IMR-90 (cell line): ENCODE results near the gene NOL4L. TPM values are rescaled to one million over a fixed set of nuclear protein-coding genes. Genes with fewer than 3 reads are reported as not detected.

ENCODE experiments used
- ATAC-seq: fragments of 200-7000 bp; cut with Tn5 transposase; 2 replicates; pipeline ENCODE4 v1.9.1; 2020; ENCODE audit warnings: low read depth, mild to moderate bottlenecking, moderate library complexity
- BruUV-seq: library from RNA; stranded (reverse); fragments of 400-500 nt; replicated peaks from 2 replicates; lab custom pipeline; 2021; lab: Mats Ljungman, UMichigan
- CTCF ChIA-PET: fragments of 300-600 bp; formaldehyde crosslinking; extraction: SDS; loops from one replicate; lab custom pipeline; 2021; ENCODE audit warnings: antibody characterized with exemption; lab: Yijun Ruan, JAX
- POLR2A ChIA-PET: fragments of 300-600 bp; sonication (Branson Sonifier 250); formaldehyde crosslinking; loops from one replicate; lab custom pipeline; 2022; ENCODE audit warnings: antibody characterized with exemption; ENCODE audit not compliant: unreplicated experiment; lab: Charles Lee
- DNase-seq: peaks from one replicate; pipeline ENCODE4 v3.0.0; 2013
- H2AFZ ChIP-seq: replicated peaks from 2 replicates; pipeline ENCODE3; 2013; ENCODE audit warnings: low read length, mild to moderate bottlenecking; ENCODE audit not compliant: poor library complexity
- H2AK5ac ChIP-seq: 2 replicates; pipeline ENCODE4 v1.6.1; 2013; ENCODE audit warnings: low read depth, low read length, inconsistent platforms
- H2AK9ac ChIP-seq: replicated peaks from 2 replicates; pipeline ENCODE3; 2013; ENCODE audit warnings: mild to moderate bottlenecking, low read depth, low read length, moderate library complexity; ENCODE audit not compliant: poor library complexity
- H2BK120ac ChIP-seq: 2 replicates; pipeline ENCODE4 v1.6.1; 2013; ENCODE audit warnings: low read depth, low read length, inconsistent platforms
- H2BK15ac ChIP-seq: 3 replicates; pipeline ENCODE4 v1.6.1; 2013; ENCODE audit warnings: low read depth, low read length, inconsistent platforms
- H2BK20ac ChIP-seq: 2 replicates; pipeline ENCODE4 v1.6.1; 2013; ENCODE audit warnings: low read depth, mild to moderate bottlenecking, inconsistent platforms, low read length, moderate library complexity
- H2BK5ac ChIP-seq: 2 replicates; pipeline ENCODE4 v1.6.1; 2013; ENCODE audit warnings: mild to moderate bottlenecking, low read depth, low read length, inconsistent platforms; ENCODE audit not compliant: poor library complexity, severe bottlenecking
- H3K14ac ChIP-seq: replicated peaks from 2 replicates; pipeline ENCODE4 v1.6.1; 2013; ENCODE audit warnings: low read depth, low read length, inconsistent platforms
- H3K18ac ChIP-seq: 2 replicates; pipeline ENCODE4 v1.6.1; 2013; ENCODE audit warnings: low read depth, low read length, control low read depth
- H3K23ac ChIP-seq: 2 replicates; pipeline ENCODE4 v1.6.1; 2013; ENCODE audit warnings: low read depth, low read length, inconsistent platforms
- H3K27ac ChIP-seq: 2 replicates; pipeline ENCODE4 v1.5.1; 2013; ENCODE audit warnings: mild to moderate bottlenecking, control low read depth, low read length; ENCODE audit not compliant: insufficient read depth
- H3K27me3 ChIP-seq: 2 replicates; pipeline ENCODE4 v1.6.1; 2013; ENCODE audit warnings: low read length; ENCODE audit not compliant: control insufficient read depth, insufficient read depth
- H3K36me3 ChIP-seq: 2 replicates; pipeline ENCODE4 v1.6.1; 2013; ENCODE audit warnings: low read length, mixed read lengths; ENCODE audit not compliant: control insufficient read depth, insufficient read depth
- H3K4ac ChIP-seq: 2 replicates; pipeline ENCODE4 v1.6.1; 2013; ENCODE audit warnings: low read depth, low read length, inconsistent platforms
- H3K4me1 ChIP-seq: 2 replicates; pipeline ENCODE4 v1.6.1; 2013; ENCODE audit warnings: low read length, mixed read lengths; ENCODE audit not compliant: control insufficient read depth, insufficient read depth
- H3K4me2 ChIP-seq: 2 replicates; pipeline ENCODE4 v1.6.1; 2013; ENCODE audit warnings: low read depth, mild to moderate bottlenecking, control low read depth, low read length, moderate library complexity
- H3K4me3 ChIP-seq: 2 replicates; pipeline ENCODE4 v1.5.1; 2013; ENCODE audit warnings: low read depth, mild to moderate bottlenecking, control low read depth, low read length, moderate library complexity; ENCODE audit not compliant: insufficient read depth
- H3K56ac ChIP-seq: 2 replicates; pipeline ENCODE4 v1.6.1; 2013; ENCODE audit warnings: low read length, inconsistent platforms; ENCODE audit not compliant: insufficient read depth; ENCODE audit errors: extremely low read depth
- H3K79me1 ChIP-seq, 2 experiments: 2 replicates each; pipeline ENCODE4 v1.6.1; 2013; ENCODE audit warnings: low read length in 2 of 2, inconsistent platforms in 1 of 2, low read depth in 1 of 2
- H3K9ac ChIP-seq: 2 replicates; pipeline ENCODE4 v1.6.1; 2013; ENCODE audit warnings: low read depth, low read length, control low read depth
- H3K9me1 ChIP-seq: 2 replicates; pipeline ENCODE4 v1.6.1; 2013; ENCODE audit warnings: low read length, inconsistent platforms; ENCODE audit not compliant: insufficient read depth
- H3K9me3 ChIP-seq: 2 replicates; pipeline ENCODE4 v1.6.1; 2013; ENCODE audit warnings: low read length; ENCODE audit not compliant: control insufficient read depth, insufficient read depth
- H4K20me1 ChIP-seq: 2 replicates; pipeline ENCODE4 v1.6.1; 2013; ENCODE audit warnings: low read length, inconsistent platforms; ENCODE audit not compliant: insufficient read depth
- H4K5ac ChIP-seq: 2 replicates; pipeline ENCODE4 v1.6.1; 2013; ENCODE audit warnings: mild to moderate bottlenecking, low read depth, low read length, control low read depth
- H4K8ac ChIP-seq, 2 experiments: 2 replicates each; pipeline ENCODE4 v1.6.1; 2013; ENCODE audit warnings: low read depth in 2 of 2, low read length in 2 of 2, control low read depth in 1 of 2, inconsistent platforms in 1 of 2
- H4K91ac ChIP-seq: 2 replicates; pipeline ENCODE4 v1.6.1; 2013; ENCODE audit warnings: low read depth, low read length, inconsistent platforms; ENCODE audit not compliant: insufficient read depth
- BHLHE40 ChIP-seq: fragments of 150-350 bp; IDR thresholded peaks from 2 replicates; pipeline ENCODE4 v1.6.1; 2016; ENCODE audit warnings: mild to moderate bottlenecking, low read depth, low read length
- CEBPB ChIP-seq: IDR thresholded peaks from 2 replicates; pipeline ENCODE4 v1.6.1; 2012; ENCODE audit warnings: low read depth, low read length, improper control_type of control experiment
- CHD1 ChIP-seq: IDR thresholded peaks from 2 replicates; pipeline ENCODE4 v1.6.1; 2012; ENCODE audit warnings: low read depth, low read length, improper control_type of control experiment
- FOS ChIP-seq: fragments of 150-350 bp; IDR thresholded peaks from 2 replicates; pipeline ENCODE4 v1.6.1; 2016; ENCODE audit warnings: low read depth, low read length
- MAFK ChIP-seq: IDR thresholded peaks from 2 replicates; pipeline ENCODE4 v1.6.1; 2012; ENCODE audit warnings: low read depth, low read length, improper control_type of control experiment
- MAZ ChIP-seq: IDR thresholded peaks from 2 replicates; pipeline ENCODE4 v1.6.1; 2012; ENCODE audit warnings: low read depth, mild to moderate bottlenecking, low read length, improper control_type of control experiment, moderate library complexity, borderline replicate concordance
- MXI1 ChIP-seq: IDR thresholded peaks from 2 replicates; pipeline ENCODE4 v1.6.1; 2012; ENCODE audit warnings: low read depth, mild to moderate bottlenecking, low read length, moderate library complexity, borderline replicate concordance
- NFE2L2 ChIP-seq: fragments of 150-350 bp; IDR thresholded peaks from 2 replicates; pipeline ENCODE4 v1.6.1; 2016; ENCODE audit warnings: low read depth, mild to moderate bottlenecking, low read length
- POLR2A ChIP-seq: IDR thresholded peaks from 2 replicates; pipeline ENCODE4 v1.6.1; 2012; ENCODE audit warnings: mild to moderate bottlenecking, low read depth, low read length
- RAD21 ChIP-seq: IDR thresholded peaks from 2 replicates; pipeline ENCODE4 v1.6.1; 2012; ENCODE audit warnings: low read length, improper control_type of control experiment
- RCOR1 ChIP-seq: IDR thresholded peaks from 2 replicates; pipeline ENCODE4 v1.6.1; 2012; ENCODE audit warnings: mild to moderate bottlenecking, low read length, improper control_type of control experiment; ENCODE audit not compliant: insufficient replicate concordance
- RFX5 ChIP-seq: IDR thresholded peaks from 2 replicates; pipeline ENCODE4 v1.8.0; 2012; ENCODE audit warnings: low read depth, mild to moderate bottlenecking, low read length, moderate library complexity
- SMC3 ChIP-seq: fragments of 150-350 bp; IDR thresholded peaks from 2 replicates; pipeline ENCODE4 v1.6.1; 2016; ENCODE audit warnings: low read depth, mild to moderate bottlenecking, antibody characterized with exemption, low read length, moderate library complexity
- WGBS, 2 experiments: methylation state at CpG; one replicate each; pipeline versions ENCODE4 v1.1.5 to v1.1.7; 2013; ENCODE audit warnings: missing lambda C conversion rate in 2 of 2; ENCODE audit not compliant: insufficient read length in 1 of 2; ENCODE audit errors: extremely low coverage in 2 of 2; 5-methylcytosine and 5-hydroxymethylcytosine counted together
- dilution Hi-C: fragments of 300-500 bp; cut with HindIII; formaldehyde crosslinking; loops from one replicate; pipeline ENCODE4 v1.14.3; 2018; ENCODE audit warnings: low sequenced_read_pairs; ENCODE audit not compliant: unreplicated experiment
- in situ Hi-C: fragments of 300-500 bp; cut with MboI; formaldehyde crosslinking; loops from 3 replicates; pipeline ENCODE4 v1.14.3; 2019; ENCODE audit warnings: low sequenced_read_pairs, inconsistent platforms, mixed read lengths
- intact Hi-C: fragments of 100-400 bp; cut with micrococcal nuclease; formaldehyde crosslinking; loops from 2 replicates; pipeline ENCODE4 v1.10.0; 2022
- polyA plus RNA-seq, 3 experiments: library from polyadenylated mRNA; depleted of rRNA; stranded (reverse); fragments of >200 nt; gene quantifications; 2 replicates each; pipeline ENCODE4 v1.2.3, GENCODE V29; 2012; ENCODE audit warnings: low replicate concordance in 1 of 3
- total RNA-seq: library from RNA; depleted of rRNA; stranded (reverse); fragments of >200 nt; gene quantifications from 2 replicates; pipeline ENCODE4 v1.2.3, GENCODE V29; 2012
- TF ChIP-seq, protein P1 (sequence below): fragments of 150-350 bp; IDR thresholded peaks from 2 replicates; pipeline ENCODE4 v1.6.1; 2016; ENCODE audit warnings: low read depth, mild to moderate bottlenecking, low read length, moderate library complexity, borderline replicate concordance
- TF ChIP-seq, protein P2 (sequence below): conservative IDR thresholded peaks from 2 replicates; pipeline ENCODE4 v1.5.1; 2012; ENCODE audit warnings: mild to moderate bottlenecking, low read depth, low read length, improper control_type of control experiment
- TF ChIP-seq, protein P3 (sequence below): fragments of 150-350 bp; IDR thresholded peaks from 2 replicates; pipeline ENCODE4 v1.6.1; 2017; ENCODE audit warnings: mild to moderate bottlenecking, antibody characterized with exemption, low read length, low read depth

Gene NOL4L
- total and polyA plus RNA-seq, 2 of the 4 experiments (the other 2 are of a cell fraction), result 4.7 to 13.3 TPM

DNA sequence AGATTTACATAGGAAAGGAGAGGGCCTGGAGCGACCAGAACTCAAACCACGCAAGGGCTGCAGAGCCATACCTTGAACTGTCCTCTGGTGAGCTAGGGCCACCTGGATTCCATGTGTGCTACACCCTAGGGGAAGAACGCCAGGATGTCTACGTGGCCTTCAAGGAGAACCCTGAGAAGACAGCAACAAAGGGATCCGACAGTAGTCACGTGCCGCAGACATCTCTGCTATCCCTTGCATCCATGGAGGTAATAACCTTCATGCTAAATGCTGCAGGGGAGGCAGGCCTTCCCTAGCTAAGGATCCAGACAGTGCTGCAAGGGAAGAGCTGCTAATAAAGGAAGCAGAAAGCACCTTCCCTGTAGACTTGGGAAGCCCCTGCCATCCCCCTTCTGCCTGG, 52.9 kb downstream of the NOL4L start:
- H3K4me2 ChIP-seq, result no peak overlapping the region
- peaks cover 2% of the 10 kb centered on the region; the same call in 1 of the 2 replicates for H3K9me1 ChIP-seq
- no peak overlapping the region for H3K18ac ChIP-seq
- H2BK20ac ChIP-seq, result no peak overlapping the region
- H4K91ac ChIP-seq, result no peak overlapping the region
- H2BK5ac ChIP-seq, result no peak overlapping the region
- no peak overlapping the region for H3K14ac ChIP-seq
- no peak overlapping the region for H2AK9ac ChIP-seq
- H4K20me1 ChIP-seq, result no peaks in the 10 kb centered on the region
- no peak overlapping the region for H4K8ac ChIP-seq
- H3K4me1 ChIP-seq, result peaks cover 4% of the 10 kb centered on the region; the same call in 1 of the 2 replicates
- no peak overlapping the region for H3K4ac ChIP-seq
- H3K9me3 ChIP-seq, result no peaks in the 10 kb centered on the region
- H2AFZ ChIP-seq, result no peak overlapping the region
- H3K36me3 ChIP-seq, result no peaks in the 10 kb centered on the region
- dilution Hi-C loops (no loop called here), intact Hi-C loops (no loop called here), in situ Hi-C loops (no loop called here)
- H3K27me3 ChIP-seq, result peaks cover 37% of the 10 kb centered on the region
- no peak overlapping the region for H2BK15ac ChIP-seq
- no peak overlapping the region for H3K56ac ChIP-seq
- no peak overlapping the region for H2BK120ac ChIP-seq
- 92% methylated on average over 5 of the region's 7 CpGs; no CpG with 5 or more reads in 1 of the 2 experiments for WGBS, 2 experiments
- ChIA-PET POLR2A (no interaction called here), CTCF (interaction anchor here (1.6 kb wide), 1 partner anchor 9 kb away, joined by 3 read pairs; no protein-coding TSS in a partner anchor)
- H3K4me3 ChIP-seq, result no peak overlapping the region
- H4K5ac ChIP-seq, result no peak overlapping the region
- ATAC-seq (no peak), DNase-seq (no peak)
- H3K27ac ChIP-seq, result no peak overlapping the region
- H3K9ac ChIP-seq, result no peak overlapping the region
- TF ChIP-seq SMC3 (no peak), CEBPB (no peak), FOS (no peak), RCOR1 (no peak), RFX5 (no peak), BHLHE40 (no peak), NFE2L2 (no peak), POLR2A (no peak), CHD1 (no peak), MAFK (no peak), RAD21 (no peak), MXI1 (no peak), MAZ (no peak)
- TF ChIP-seq, protein P1, sequence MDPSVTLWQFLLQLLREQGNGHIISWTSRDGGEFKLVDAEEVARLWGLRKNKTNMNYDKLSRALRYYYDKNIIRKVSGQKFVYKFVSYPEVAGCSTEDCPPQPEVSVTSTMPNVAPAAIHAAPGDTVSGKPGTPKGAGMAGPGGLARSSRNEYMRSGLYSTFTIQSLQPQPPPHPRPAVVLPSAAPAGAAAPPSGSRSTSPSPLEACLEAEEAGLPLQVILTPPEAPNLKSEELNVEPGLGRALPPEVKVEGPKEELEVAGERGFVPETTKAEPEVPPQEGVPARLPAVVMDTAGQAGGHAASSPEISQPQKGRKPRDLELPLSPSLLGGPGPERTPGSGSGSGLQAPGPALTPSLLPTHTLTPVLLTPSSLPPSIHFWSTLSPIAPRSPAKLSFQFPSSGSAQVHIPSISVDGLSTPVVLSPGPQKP, result no peak
- TF ChIP-seq, protein P2, sequence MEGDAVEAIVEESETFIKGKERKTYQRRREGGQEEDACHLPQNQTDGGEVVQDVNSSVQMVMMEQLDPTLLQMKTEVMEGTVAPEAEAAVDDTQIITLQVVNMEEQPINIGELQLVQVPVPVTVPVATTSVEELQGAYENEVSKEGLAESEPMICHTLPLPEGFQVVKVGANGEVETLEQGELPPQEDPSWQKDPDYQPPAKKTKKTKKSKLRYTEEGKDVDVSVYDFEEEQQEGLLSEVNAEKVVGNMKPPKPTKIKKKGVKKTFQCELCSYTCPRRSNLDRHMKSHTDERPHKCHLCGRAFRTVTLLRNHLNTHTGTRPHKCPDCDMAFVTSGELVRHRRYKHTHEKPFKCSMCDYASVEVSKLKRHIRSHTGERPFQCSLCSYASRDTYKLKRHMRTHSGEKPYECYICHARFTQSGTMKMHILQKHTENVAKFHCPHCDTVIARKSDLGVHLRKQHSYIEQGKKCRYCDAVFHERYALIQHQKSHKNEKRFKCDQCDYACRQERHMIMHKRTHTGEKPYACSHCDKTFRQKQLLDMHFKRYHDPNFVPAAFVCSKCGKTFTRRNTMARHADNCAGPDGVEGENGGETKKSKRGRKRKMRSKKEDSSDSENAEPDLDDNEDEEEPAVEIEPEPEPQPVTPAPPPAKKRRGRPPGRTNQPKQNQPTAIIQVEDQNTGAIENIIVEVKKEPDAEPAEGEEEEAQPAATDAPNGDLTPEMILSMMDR, result no peak
- TF ChIP-seq, protein P3, sequence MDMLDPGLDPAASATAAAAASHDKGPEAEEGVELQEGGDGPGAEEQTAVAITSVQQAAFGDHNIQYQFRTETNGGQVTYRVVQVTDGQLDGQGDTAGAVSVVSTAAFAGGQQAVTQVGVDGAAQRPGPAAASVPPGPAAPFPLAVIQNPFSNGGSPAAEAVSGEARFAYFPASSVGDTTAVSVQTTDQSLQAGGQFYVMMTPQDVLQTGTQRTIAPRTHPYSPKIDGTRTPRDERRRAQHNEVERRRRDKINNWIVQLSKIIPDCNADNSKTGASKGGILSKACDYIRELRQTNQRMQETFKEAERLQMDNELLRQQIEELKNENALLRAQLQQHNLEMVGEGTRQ, result no peak
- H2AK5ac ChIP-seq, result no peak overlapping the region
- no peak overlapping the region for H3K23ac ChIP-seq
- H3K79me1 ChIP-seq, result no peaks in the 10 kb centered on the region
- BruUV-seq, result no TSS peak
